Mesendoderm (in vitro differentiated cells): ENCODE data around the gene MVP.
"Not testable (repeated sequence)": the region's sequence is repeated elsewhere in the genome, so short reads cannot be mapped to it uniquely, and the experiment has no call there.

Source experiments
- DNase-seq: peaks from one replicate; pipeline ENCODE4 v3.0.0; 2013
- H2AK5ac ChIP-seq: 2 replicates; pipeline ENCODE4 v1.6.1; 2013; ENCODE audit warnings: low read length, inconsistent platforms
- H2BK120ac ChIP-seq: 2 replicates; pipeline ENCODE4 v1.6.1; 2013; ENCODE audit warnings: low read depth, mild to moderate bottlenecking, low read length, moderate library complexity, mixed read lengths
- H2BK15ac ChIP-seq: replicated peaks from 2 replicates; pipeline ENCODE4 v1.6.1; 2013; ENCODE audit warnings: low read depth, mild to moderate bottlenecking, moderate library complexity
- H2BK5ac ChIP-seq: 2 replicates; pipeline ENCODE4 v1.6.1; 2013; ENCODE audit warnings: low read length, inconsistent platforms
- H3K18ac ChIP-seq: 2 replicates; pipeline ENCODE4 v1.6.1; 2013; ENCODE audit warnings: mild to moderate bottlenecking, low read length, mixed read lengths
- H3K23ac ChIP-seq: one replicate; pipeline ENCODE4 v1.6.1; 2013; ENCODE audit warnings: low read length
- H3K27ac ChIP-seq: 2 replicates; pipeline ENCODE4 v1.5.1; 2013; ENCODE audit warnings: low read depth, mild to moderate bottlenecking, inconsistent platforms, low read length, moderate library complexity
- H3K27me3 ChIP-seq: 2 replicates; pipeline ENCODE4 v1.6.1; 2013; ENCODE audit warnings: low read length, control low read depth, mild to moderate bottlenecking, inconsistent platforms; ENCODE audit not compliant: insufficient read depth, poor library complexity
- H3K36me3 ChIP-seq: 2 replicates; pipeline ENCODE4 v1.6.1; 2013; ENCODE audit warnings: low read length, inconsistent platforms; ENCODE audit not compliant: control insufficient read depth, insufficient read depth
- H3K4ac ChIP-seq: one replicate; pipeline ENCODE4 v1.6.1; 2013; ENCODE audit warnings: low read depth, mild to moderate bottlenecking, low read length, moderate library complexity
- H3K4me1 ChIP-seq: 2 replicates; pipeline ENCODE4 v1.6.1; 2013; ENCODE audit warnings: low read depth, low read length, inconsistent platforms; ENCODE audit not compliant: control insufficient read depth
- H3K4me2 ChIP-seq: 2 replicates; pipeline ENCODE4 v1.6.1; 2013; ENCODE audit warnings: low read length
- H3K4me3 ChIP-seq: 2 replicates; pipeline ENCODE4 v1.5.1; 2013; ENCODE audit warnings: mild to moderate bottlenecking, low read length
- H3K56ac ChIP-seq: one replicate; pipeline ENCODE4 v1.6.1; 2013; ENCODE audit warnings: low read length
- H3K79me1 ChIP-seq: 2 replicates; pipeline ENCODE4 v1.6.1; 2013; ENCODE audit warnings: low read length, inconsistent platforms
- H3K79me2 ChIP-seq: 2 replicates; pipeline ENCODE4 v1.6.1; 2013; ENCODE audit warnings: mild to moderate bottlenecking, low read length; ENCODE audit not compliant: control insufficient read depth, insufficient read depth
- H3K9ac ChIP-seq: 2 replicates; pipeline ENCODE4 v1.6.1; 2013; ENCODE audit warnings: low read length, inconsistent platforms
- H4K5ac ChIP-seq: one replicate; pipeline ENCODE4 v1.6.1; 2013; ENCODE audit warnings: low read length
- H4K8ac ChIP-seq: one replicate; pipeline ENCODE4 v1.6.1; 2013; ENCODE audit warnings: low read depth, mild to moderate bottlenecking, control low read depth, low read length, moderate library complexity
- WGBS: extraction: QIAGEN DNeasy Blood & Tissue Kit; methylation state at CpG from one replicate; pipeline ENCODE4 v1.1.7; 2013; ENCODE audit warnings: low lambda C conversion rate, missing lambda C conversion rate; ENCODE audit not compliant: insufficient coverage; ENCODE audit errors: extremely low coverage; 5-methylcytosine and 5-hydroxymethylcytosine counted together

MVP gene

GRCh38 chr16:29863669-29863984 is 43.4 kb downstream of the MVP start:
- H3K27me3 ChIP-seq = no peaks in the 10 kb centered on the region
- no peak overlapping the region for H2AK5ac ChIP-seq
- peak overlapping the region; percentile 80 for H3K56ac ChIP-seq
- H2BK15ac ChIP-seq = no peak overlapping the region
- H3K27ac ChIP-seq = no peak overlapping the region
- H3K79me1 ChIP-seq = peaks cover 6% of the 10 kb centered on the region
- H2BK5ac ChIP-seq = no peak overlapping the region
- H3K9ac ChIP-seq = peak overlapping the region; percentile 64
- no CpG with 5 or more reads among the region's 16 CpGs for WGBS
- no peak overlapping the region for H3K4me3 ChIP-seq
- H3K79me2 ChIP-seq = peaks cover 4% of the 10 kb centered on the region
- H3K23ac ChIP-seq = peak overlapping the region; percentile 20
- no peaks in the 10 kb centered on the region for H3K36me3 ChIP-seq
- no peak overlapping the region for H4K5ac ChIP-seq
- H4K8ac ChIP-seq = no peak overlapping the region
- H3K4ac ChIP-seq = peak overlapping the region; percentile 9
- no peak for DNase-seq
- no peak overlapping the region for H2BK120ac ChIP-seq
- H3K18ac ChIP-seq = no peak overlapping the region
- H3K4me2 ChIP-seq = peak overlapping the region; percentile 3
- peaks cover 2% of the 10 kb centered on the region for H3K4me1 ChIP-seq

- Histone ChIP-seq H3K9ac (no peak overlapping the region), H3K36me3 (no peaks in the 10 kb centered on the region), H3K4me3 (no peak overlapping the region), H3K23ac (no peak overlapping the region), H3K18ac (no peak overlapping the region), H3K4me1 (peaks cover 2% of the 10 kb centered on the region), H4K5ac (no peak overlapping the region), H3K56ac (peak overlapping the region; percentile 34), H2AK5ac (no peak overlapping the region), H2BK120ac (no peak overlapping the region), H2BK5ac (no peak overlapping the region), H3K79me1 (peaks cover 6% of the 10 kb centered on the region), H3K4me2 (no peak overlapping the region), H3K4ac (no peak overlapping the region), H2BK15ac (no peak overlapping the region), H3K79me2 (peaks cover 4% of the 10 kb centered on the region), H4K8ac (no peak overlapping the region), H3K27ac (no peak overlapping the region), H3K27me3 (no peaks in the 10 kb centered on the region)
- DNase-seq = no peak
- WGBS = no CpG with 5 or more reads among the region's 9 CpGs
Measured at GRCh38 chr16:29864205-29864604, 43.9 kb downstream of the MVP start.

GRCh38 chr16:29868396-29869009 is 48.2 kb downstream of the MVP start:
- H4K8ac ChIP-seq = no peak overlapping the region
- WGBS = no CpG with 5 or more reads among the region's 8 CpGs
- no peak overlapping the region for H2BK120ac ChIP-seq
- H3K4ac ChIP-seq = no peak overlapping the region
- no peaks in the 10 kb centered on the region for H3K79me2 ChIP-seq
- no peaks in the 10 kb centered on the region for H3K79me1 ChIP-seq
- no peak overlapping the region for H4K5ac ChIP-seq
- H3K27ac ChIP-seq = no peak overlapping the region
- no peak overlapping the region for H3K56ac ChIP-seq
- no peak overlapping the region for H3K18ac ChIP-seq
- no peaks in the 10 kb centered on the region for H3K27me3 ChIP-seq
- H2BK15ac ChIP-seq = no peak overlapping the region
- no peaks in the 10 kb centered on the region for H3K36me3 ChIP-seq
- no peak overlapping the region for H3K4me3 ChIP-seq
- H2BK5ac ChIP-seq = no peak overlapping the region
- H3K9ac ChIP-seq = no peak overlapping the region
- no peak overlapping the region for H3K23ac ChIP-seq
- DNase-seq = no peak
- H3K4me1 ChIP-seq = peaks cover 2% of the 10 kb centered on the region
- H2AK5ac ChIP-seq = no peak overlapping the region
- H3K4me2 ChIP-seq = no peak overlapping the region

- H3K27ac ChIP-seq, H3K36me3 ChIP-seq, H3K27me3 ChIP-seq, H3K4me2 ChIP-seq, H3K56ac ChIP-seq, H3K9ac ChIP-seq, H3K4ac ChIP-seq, DNase-seq, H3K79me2 ChIP-seq, H3K4me3 ChIP-seq, H2AK5ac ChIP-seq, H3K18ac ChIP-seq, H3K23ac ChIP-seq, H2BK5ac ChIP-seq, H2BK15ac ChIP-seq, H4K8ac ChIP-seq, H2BK120ac ChIP-seq, H3K4me1 ChIP-seq, H4K5ac ChIP-seq, H3K79me1 ChIP-seq: not testable (repeated sequence)
- no CpG with 5 or more reads among the region's 8 CpGs for WGBS
Measured at GRCh38 chr16:29869067-29869466, 48.8 kb downstream of the MVP start.

- no peak overlapping the region for H3K4ac ChIP-seq
- H3K4me2 ChIP-seq = no peak overlapping the region
- H3K4me3 ChIP-seq = no peak overlapping the region
- no peaks in the 10 kb centered on the region for H3K79me2 ChIP-seq
- no peak overlapping the region for H3K23ac ChIP-seq
- H2AK5ac ChIP-seq = no peak overlapping the region
- H3K9ac ChIP-seq = no peak overlapping the region
- no peak overlapping the region for H3K18ac ChIP-seq
- no peak overlapping the region for H4K5ac ChIP-seq
- H3K36me3 ChIP-seq = no peaks in the 10 kb centered on the region
- H3K4me1 ChIP-seq = no peaks in the 10 kb centered on the region
- DNase-seq = no peak
- no peak overlapping the region for H2BK5ac ChIP-seq
- H3K56ac ChIP-seq = no peak overlapping the region
- no peaks in the 10 kb centered on the region for H3K27me3 ChIP-seq
- H3K27ac ChIP-seq = no peak overlapping the region
- H3K79me1 ChIP-seq = no peaks in the 10 kb centered on the region
- H2BK15ac ChIP-seq = no peak overlapping the region
- no CpG with 5 or more reads among the region's 16 CpGs for WGBS
- no peak overlapping the region for H4K8ac ChIP-seq
- no peak overlapping the region for H2BK120ac ChIP-seq
Measured at GRCh38 chr16:29871822-29872546, 51.7 kb downstream of the MVP start.

GRCh38 chr16:29873319-29873718 is 53.1 kb downstream of the MVP start:
- Histone ChIP-seq H3K56ac (no peak overlapping the region), H3K9ac (no peak overlapping the region), H3K27ac (no peak overlapping the region), H3K4me1 (no peaks in the 10 kb centered on the region), H2AK5ac (no peak overlapping the region), H2BK15ac (no peak overlapping the region), H4K8ac (no peak overlapping the region), H4K5ac (no peak overlapping the region), H3K27me3 (no peaks in the 10 kb centered on the region), H3K79me1 (no peaks in the 10 kb centered on the region), H2BK120ac (no peak overlapping the region), H3K4me2 (no peak overlapping the region), H3K4ac (no peak overlapping the region), H3K79me2 (no peaks in the 10 kb centered on the region), H3K36me3 (no peaks in the 10 kb centered on the region), H3K18ac (no peak overlapping the region), H3K23ac (no peak overlapping the region), H2BK5ac (no peak overlapping the region), H3K4me3 (no peak overlapping the region)
- WGBS = no CpG with 5 or more reads among the region's 26 CpGs
- no peak for DNase-seq
